HG03064 (cell line): ENCODE results near the gene MTURN.
A peak's percentile ranks its signal among the peaks of the same experiment; 100 is the strongest.

ENCODE experiments used
- ATAC-seq: cut with Tn5 transposase; IDR thresholded peaks from one replicate; pipeline ENCODE4 v1.9.1; 2021; ENCODE audit warnings: low read depth; ENCODE audit not compliant: unreplicated experiment

The MTURN gene

DNA sequence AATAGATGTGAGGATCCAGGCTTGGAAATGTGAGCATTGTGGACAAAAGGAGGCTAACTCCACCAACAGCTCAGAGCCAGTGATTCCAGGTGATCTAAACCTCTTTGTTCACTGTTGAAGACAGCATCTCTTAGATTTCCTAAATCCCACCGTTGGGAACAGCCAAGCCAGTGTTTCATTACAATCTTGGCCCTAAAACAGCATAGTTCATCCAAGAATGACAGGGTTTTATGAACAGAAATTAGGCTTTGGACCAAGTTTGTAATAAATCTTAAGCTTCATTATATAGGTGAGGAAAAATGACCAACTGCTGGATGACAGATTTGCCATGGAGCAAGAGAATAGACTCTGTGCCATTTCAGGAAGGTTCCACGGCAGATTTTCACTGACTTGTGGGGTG lies 65.8 kb downstream of the MTURN start:
- ATAC-seq = no peak

- ATAC-seq = peak; percentile 77
Observed at GRCh38 chr7:30201161-30201666, 66.4 kb downstream of the MTURN start.

DNA sequence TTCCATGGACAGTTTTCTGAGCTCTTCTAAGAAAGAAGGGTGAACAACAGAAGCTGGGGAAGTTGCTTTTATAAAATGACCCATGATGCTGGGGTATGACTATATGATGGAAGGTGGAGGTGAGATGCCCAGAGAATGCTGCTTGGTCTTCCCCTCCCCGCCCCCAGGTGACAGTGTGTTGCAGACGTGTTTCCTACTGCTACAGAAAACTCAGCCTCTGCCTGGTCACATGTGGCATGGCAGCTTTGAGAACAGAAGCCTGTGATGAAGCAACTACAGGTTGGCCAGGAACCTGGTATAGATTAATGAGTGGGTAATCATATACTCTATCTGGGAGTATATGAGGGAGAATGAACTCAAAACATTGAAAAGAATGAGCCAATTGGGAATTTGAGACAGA lies 67.1 kb downstream of the MTURN start:
- ATAC-seq = no peak

DNA sequence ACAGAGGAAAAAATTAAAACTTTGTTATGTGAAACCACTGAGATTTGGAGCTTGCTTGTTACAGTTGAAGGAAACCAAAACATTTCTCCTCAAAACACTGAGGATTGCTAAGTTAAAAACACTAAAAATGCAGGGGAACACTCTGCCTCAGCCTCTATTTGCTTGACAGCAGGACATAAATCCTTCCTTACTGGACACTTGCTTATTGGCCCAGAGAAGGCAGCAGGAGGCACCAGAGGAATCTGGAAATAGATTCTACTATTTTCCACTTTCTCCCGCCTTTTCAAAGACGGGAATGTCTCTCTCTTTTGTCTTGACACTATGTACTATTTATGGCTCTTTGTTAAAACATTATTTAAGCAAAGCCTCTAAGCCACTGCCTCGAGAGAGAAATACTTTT lies 67.9 kb downstream of the MTURN start:
- ATAC-seq = no peak

DNA sequence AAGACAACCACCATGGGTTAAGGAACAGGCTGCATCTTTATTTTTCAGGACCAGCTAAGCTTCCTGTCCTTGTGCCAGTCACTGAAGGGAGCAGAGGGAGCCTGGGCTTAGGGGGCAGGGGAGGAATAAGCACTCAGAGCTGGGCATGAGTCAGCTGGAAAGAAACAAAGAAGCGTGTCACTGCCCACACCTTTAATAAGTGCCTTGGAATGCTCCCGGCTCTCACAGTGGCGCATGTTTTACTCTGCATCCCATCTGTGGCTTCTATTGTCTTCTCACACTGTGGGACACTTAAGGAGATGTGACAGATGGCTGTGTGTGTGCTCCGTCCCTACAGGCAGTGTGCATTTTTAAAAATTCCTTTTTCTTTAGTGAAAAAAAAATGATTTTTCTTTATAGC lies 71.7 kb downstream of the MTURN start:
- ATAC-seq = no peak

- ATAC-seq = no peak
Observed at GRCh38 chr7:30206942-30207341, 72.2 kb downstream of the MTURN start.

DNA sequence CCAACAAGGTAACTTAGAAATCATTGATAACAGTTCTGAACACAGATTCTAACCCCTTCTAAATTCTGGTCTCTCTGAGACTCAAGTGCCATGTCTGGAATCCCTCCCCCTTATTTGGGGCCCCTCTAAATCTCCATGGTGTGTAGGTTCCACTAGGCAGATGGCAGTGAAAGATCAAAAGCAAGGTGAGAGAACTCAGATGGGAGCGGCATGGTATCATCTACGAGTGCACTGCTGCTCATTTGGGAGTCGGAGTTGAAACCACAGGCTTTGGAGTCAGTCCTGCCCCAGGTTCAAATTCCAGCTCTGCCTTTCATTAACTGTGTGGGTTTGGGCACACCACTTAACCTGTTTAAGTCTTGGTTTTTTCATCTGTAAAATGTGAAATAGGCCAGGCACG lies 72.6 kb downstream of the MTURN start:
- ATAC-seq = no peak

- no peak for ATAC-seq
Observed at GRCh38 chr7:30209951-30210350, 75.2 kb downstream of the MTURN start.
